A673 (cell line): ENCODE data around the gene LTF.

Experiments used
- CTCF ChIP-seq: fragments of 300-800, 200-600 bp; sonication (generic); conservative IDR thresholded peaks from 2 replicates; pipeline ENCODE4 v1.5.1; 2017; ENCODE audit warnings: low read depth, mild to moderate bottlenecking, antibody characterized with exemption, low read length, moderate library complexity, mixed read lengths
- EZH2 ChIP-seq: fragments of 200-600 bp; sonication (generic); IDR thresholded peaks from 2 replicates; pipeline ENCODE4 v1.6.1; 2017; ENCODE audit warnings: borderline replicate concordance, low read depth, mild to moderate bottlenecking, mixed read lengths, antibody characterized with exemption, low read length; ENCODE audit not compliant: poor library complexity, severe bottlenecking

GRCh38 chr3:46389306-46389705, 75.4 kb downstream of the LTF start:
- no peak for TF ChIP-seq EZH2
- no peak for TF ChIP-seq CTCF
